BJ (cell line): ENCODE measurements around the gene PERCC1. TPM values are rescaled to one million over a fixed set of nuclear protein-coding genes. Genes with fewer than 3 reads are reported as not detected.

ENCODE experiments used
- CTCF ChIA-PET: fragments of 350-600 bp; formaldehyde crosslinking; extraction: SDS; loops from one replicate; lab custom pipeline; 2021; ENCODE audit warnings: antibody characterized with exemption, inconsistent platforms; lab: Yijun Ruan, JAX
- POLR2A ChIA-PET: fragments of 300-600 bp; sonication (Branson Sonifier 250); formaldehyde crosslinking; extraction: SDS; loops from one replicate; lab custom pipeline; 2021; ENCODE audit warnings: antibody characterized with exemption; lab: Charles Lee
- DNase-seq: peaks from one replicate; pipeline ENCODE4 v3.0.0-alpha.2; 2011; ENCODE audit warnings: low read depth
- H3K27me3 ChIP-seq: 2 replicates; pipeline ENCODE4 v1.6.0; 2011; ENCODE audit warnings: low read length; ENCODE audit not compliant: control insufficient read depth, insufficient read depth
- H3K36me3 ChIP-seq: 2 replicates; pipeline ENCODE4 v1.5.1; 2011; ENCODE audit warnings: low read length; ENCODE audit not compliant: control insufficient read depth, insufficient read depth
- H3K4me3 ChIP-seq: 2 replicates; pipeline ENCODE4 v1.5.1; 2011; ENCODE audit warnings: low read depth, mild to moderate bottlenecking, control low read depth, low read length
- CTCF ChIP-seq: IDR thresholded peaks from 2 replicates; pipeline ENCODE4 v1.5.1; 2011; ENCODE audit warnings: low read depth, mild to moderate bottlenecking, control low read depth, inconsistent platforms, low read length, moderate library complexity; ENCODE audit not compliant: insufficient read depth
- polyA plus RNA-seq: library from polyadenylated mRNA; depleted of rRNA; stranded (reverse); fragments of >200 nt; gene quantifications from 2 replicates; pipeline ENCODE4 v1.2.3, GENCODE V29; 2011

The PERCC1 gene
- polyA plus RNA-seq, 1 experiment: not detected

GRCh38 chr16:1412847-1413246, 18.0 kb upstream of the PERCC1 start:
- no peak for DNase-seq
- Histone ChIP-seq H3K36me3 (peaks cover 1% of the 10 kb centered on the region), H3K27me3 (no peaks in the 10 kb centered on the region), H3K4me3 (no peak overlapping the region)
- ChIA-PET POLR2A (interaction anchor here (0.6 kb wide), 1 partner anchor 20 kb away, joined by 3 read pairs; no protein-coding TSS in a partner anchor), CTCF (interaction anchor here (0.8 kb wide), 1 partner anchor 109 kb away, joined by 4 read pairs; no protein-coding TSS in a partner anchor)
- no peak for TF ChIP-seq CTCF

GRCh38 chr16:1413684-1414531, 17.0 kb upstream of the PERCC1 start:
- no peaks in the 10 kb centered on the region for H3K27me3 ChIP-seq
- CTCF ChIA-PET: interaction anchor here (0.8 kb wide), 1 partner anchor 110 kb away, joined by 4 read pairs; no protein-coding TSS in a partner anchor
- POLR2A ChIA-PET: no interaction called here
- peak; percentile 60 for TF ChIP-seq CTCF
- H3K36me3 ChIP-seq: peaks cover 1% of the 10 kb centered on the region
- H3K4me3 ChIP-seq: peak overlapping the region; percentile 99
- no peak for DNase-seq

- Histone ChIP-seq H3K36me3 (peaks cover 1% of the 10 kb centered on the region; the same call in 1 of the 2 replicates), H3K27me3 (no peaks in the 10 kb centered on the region), H3K4me3 (peak within 1 kb of the TSS; percentile 99)
- CTCF ChIA-PET: no interaction called here
- POLR2A ChIA-PET: no interaction called here
- no peak for DNase-seq
- no peak for TF ChIP-seq CTCF
These were observed 16.2 kb upstream of the PERCC1 start, which contains the start of gene UNKL for GRCh38 chr16:1414532-1415260. UNKL (minus strand) TSS chr16:1414704; CDS start chr16:1414691, 13 bp downstream.

- Histone ChIP-seq H3K36me3 (peaks cover 1% of the 10 kb centered on the region; the same call in 1 of the 2 replicates), H3K4me3 (no peak overlapping the region), H3K27me3 (no peaks in the 10 kb centered on the region)
- no peak for TF ChIP-seq CTCF
- CTCF ChIA-PET: interaction anchor here (0.8 kb wide), 1 partner anchor 53 kb away, joined by 3 read pairs; no protein-coding TSS in a partner anchor
- POLR2A ChIA-PET: no interaction called here
- DNase-seq: no peak
These were observed 14.3 kb upstream of the PERCC1 start for GRCh38 chr16:1416521-1416941.
